SHP77 treated with DMSO at 0.1 percent for 48 hours (cell line): ENCODE results near the gene OCEL1.
A peak's percentile ranks its signal among the peaks of the same experiment; 100 is the strongest.

Experiments
- DNase-seq: peaks from one replicate; lab custom pipeline; 2025; lab: John Stamatoyannopoulos, UW

The OCEL1 gene

DNA sequence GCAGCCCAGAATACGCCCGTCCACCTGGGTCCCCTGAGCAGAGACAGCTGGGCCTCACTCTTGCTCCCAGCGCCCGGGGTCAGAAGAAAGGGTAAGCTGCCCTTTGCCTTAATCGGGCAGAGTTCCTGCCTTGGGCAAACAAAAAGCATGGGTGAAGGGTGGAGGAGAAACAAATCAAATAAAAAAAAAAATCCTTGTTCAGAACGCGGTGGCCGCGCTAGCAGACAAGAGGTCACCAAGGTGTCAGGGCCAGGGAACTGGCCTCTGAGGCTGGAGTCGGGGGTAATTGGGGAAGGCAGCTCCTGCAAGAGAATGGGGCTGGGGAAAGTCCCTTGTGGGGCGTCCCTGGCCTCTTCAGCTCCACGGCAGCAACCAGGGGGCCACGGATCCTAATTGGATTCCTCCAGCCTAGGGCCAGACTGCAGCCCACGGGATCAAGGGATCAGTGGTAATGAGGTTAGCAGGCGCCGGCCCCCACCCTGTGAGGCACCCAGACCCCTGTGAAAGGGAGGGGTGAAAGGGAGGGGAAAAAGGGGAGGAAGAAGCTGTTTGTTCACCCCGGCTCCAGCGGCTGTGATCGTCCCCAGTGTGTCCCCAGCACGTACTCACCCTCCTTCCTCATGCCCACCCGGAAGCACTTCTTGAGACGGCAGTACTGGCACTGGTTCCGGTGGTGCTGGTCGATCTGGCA, 14.2 kb downstream of the OCEL1 start:
- no peak for DNase-seq

DNA sequence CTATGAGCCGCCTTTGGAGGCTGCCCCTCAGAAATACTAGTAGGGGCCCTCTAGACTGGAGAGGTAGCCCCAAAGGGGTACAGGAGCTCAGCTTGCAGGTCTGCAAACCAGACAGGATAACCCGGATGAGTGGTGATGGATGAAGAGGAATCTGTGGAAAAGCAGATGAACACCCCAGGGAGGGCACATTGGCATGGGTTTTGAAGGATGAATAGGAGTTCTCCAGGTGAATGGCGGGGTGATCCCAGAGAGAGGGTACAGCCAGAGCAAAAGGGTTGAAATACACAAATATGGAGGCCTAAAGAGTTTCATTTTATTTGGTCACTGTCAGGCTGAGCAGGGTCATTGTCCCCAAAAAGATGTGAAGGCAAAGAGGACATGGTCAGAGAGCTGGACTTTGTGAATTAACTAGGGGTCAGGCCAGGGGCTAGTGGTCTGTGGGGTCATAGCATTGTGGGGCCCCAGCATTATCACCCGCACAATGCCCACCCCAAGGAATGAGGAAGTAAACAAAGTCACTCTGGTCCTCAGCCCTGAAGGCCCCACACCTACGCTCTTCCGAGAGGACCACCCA, 14.9 kb downstream of the OCEL1 start:
- DNase-seq, result no peak

DNA sequence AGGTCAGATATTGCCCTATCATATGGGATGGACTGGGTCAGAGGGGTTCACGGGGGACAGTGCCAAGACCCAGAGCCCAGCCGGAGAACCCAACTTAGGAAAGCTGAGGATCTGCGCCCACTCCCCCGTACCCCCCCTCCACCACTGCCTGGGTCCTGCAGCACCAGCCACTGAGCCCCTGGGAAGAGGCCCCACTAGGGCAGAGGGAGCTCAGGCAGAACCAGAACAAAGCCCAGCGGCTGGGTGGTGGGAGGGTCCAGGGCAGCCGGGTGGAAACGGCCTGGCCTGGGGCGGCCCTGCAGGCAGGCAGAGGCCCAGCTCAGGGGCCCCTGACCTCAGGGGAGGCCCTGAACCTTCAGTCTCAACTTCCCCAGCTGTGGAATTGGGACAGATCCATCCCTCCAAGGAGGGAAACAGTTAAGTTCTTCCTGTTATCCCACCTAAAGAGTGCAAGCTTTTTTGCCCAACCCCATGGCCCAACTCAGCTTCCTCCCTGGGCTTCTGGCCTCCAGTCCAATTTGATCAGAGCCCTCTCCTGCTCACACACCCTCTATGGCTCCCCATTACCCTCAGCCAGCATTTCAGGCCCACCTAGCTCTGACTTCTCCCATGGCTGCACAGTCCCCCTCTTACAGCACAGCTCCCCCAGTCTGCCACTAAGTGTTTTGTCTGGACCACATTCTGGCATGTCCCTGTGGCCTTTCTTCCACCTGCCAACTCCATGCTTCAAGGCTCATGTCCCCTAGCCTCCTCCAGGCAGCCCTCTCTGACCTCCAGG, 16.6 kb downstream of the OCEL1 start:
- no peak for DNase-seq

DNA sequence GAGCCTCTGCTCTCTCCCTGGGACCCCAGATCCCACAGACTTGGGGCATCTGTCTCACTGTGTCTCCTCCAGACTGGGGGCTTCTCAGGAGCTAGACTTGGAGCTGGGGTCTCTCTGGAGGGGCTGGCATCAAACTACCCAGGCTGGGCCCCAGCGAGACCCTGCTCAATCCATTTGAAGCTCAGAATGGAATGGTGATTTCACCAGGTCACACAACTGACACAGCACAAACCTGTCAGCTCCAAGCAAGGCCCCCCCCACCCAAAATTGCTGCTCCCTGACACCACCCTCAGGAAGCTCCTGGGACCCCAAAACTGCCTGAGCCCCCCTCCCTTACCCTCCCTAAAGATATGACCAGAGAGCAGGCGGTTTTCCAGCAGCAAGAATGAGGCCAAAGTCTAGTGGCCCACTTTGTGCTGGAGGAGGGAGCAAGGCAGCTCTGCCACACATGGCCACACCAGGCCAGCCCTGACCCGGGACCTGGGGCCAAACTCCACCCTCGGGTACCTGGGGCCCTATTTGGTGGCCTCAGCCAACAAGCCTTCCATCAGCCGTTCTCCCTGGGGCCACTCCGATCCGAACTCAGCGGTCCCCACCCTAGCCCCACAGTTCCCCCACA, 17.3 kb downstream of the OCEL1 start:
- no peak for DNase-seq

GRCh38 chr19:17243830-17244617, 18.0 kb downstream of the OCEL1 start:
- DNase-seq, result no peak

DNA sequence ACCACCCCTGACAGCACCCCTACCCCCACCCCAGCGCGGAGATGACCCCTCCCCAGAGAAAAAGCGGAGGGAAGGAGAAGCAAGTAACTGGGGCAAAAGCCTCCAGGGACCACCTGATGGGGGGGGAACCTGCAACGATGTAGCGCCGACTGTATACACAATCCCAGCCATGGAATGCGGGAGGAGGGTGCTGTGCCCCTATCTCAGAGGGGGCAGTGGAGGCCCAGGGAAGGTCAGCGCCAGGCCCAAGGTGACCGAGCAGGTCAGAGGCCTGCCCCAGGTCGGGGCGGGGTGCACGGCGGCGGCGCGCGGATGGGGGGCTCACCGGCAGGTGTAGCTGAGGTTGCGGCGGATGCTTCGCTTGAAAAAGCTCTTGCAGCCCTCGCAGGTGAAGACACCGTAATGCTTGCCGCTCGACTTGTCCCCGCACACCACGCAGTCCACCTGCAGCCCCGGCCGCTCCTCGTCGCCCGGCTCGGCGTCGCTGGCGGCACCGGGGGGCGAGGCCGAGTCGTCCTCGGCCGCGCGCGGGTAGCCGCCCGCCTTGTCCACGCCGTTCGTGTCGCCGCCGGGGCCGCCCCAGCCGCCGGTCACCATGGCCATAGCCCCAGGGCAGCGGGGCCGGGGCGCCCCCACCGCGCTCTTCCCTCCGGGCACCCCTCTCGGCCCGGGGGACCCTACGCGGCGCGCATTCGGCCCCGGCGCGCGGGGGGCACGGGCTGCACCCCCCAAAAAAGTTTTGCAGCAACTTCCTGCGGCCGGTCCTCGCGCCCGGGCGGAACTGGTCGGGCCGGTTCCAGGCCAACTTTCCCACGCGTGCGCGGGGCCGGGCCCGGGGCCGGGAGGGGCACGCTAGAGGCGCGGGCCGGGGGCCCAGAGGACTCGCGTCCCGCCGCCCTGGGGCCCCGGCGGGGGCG, 18.9 kb downstream of the OCEL1 start:
- DNase-seq, result no peak

DNA sequence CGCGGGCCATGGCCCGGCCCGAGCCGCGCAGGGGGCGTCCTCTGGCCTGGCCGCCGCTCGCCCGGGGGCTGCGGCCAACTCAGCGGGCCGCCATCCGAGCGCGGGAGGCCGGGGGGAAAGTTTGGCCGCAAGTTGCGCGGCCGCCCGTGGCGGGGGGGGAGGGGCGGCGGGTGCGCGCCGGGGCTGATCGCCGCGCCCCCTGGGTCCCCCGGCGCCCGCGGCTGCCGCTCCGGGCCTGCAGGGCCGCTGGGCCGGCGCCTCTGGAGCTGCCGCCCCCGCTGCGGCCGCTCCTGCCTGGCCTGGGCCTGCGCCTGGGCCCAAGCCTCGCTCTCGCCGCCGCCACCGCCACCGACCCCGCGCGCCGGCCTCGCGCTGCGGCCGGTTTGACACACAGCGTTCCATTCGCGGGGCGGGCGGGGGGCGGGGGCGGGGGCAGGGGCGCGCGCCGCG, 19.5 kb downstream of the OCEL1 start, which contains the start of gene NR2F6:
Gene NR2F6 (minus strand): TSS at position 385 of the 450 bp plus-strand sequence. CDS start 699 bp downstream, outside the sequence.
- DNase-seq, result no peak

- peak; percentile 18 for DNase-seq
Observed at GRCh38 chr19:17246681-17247425, 20.8 kb downstream of the OCEL1 start.

DNA sequence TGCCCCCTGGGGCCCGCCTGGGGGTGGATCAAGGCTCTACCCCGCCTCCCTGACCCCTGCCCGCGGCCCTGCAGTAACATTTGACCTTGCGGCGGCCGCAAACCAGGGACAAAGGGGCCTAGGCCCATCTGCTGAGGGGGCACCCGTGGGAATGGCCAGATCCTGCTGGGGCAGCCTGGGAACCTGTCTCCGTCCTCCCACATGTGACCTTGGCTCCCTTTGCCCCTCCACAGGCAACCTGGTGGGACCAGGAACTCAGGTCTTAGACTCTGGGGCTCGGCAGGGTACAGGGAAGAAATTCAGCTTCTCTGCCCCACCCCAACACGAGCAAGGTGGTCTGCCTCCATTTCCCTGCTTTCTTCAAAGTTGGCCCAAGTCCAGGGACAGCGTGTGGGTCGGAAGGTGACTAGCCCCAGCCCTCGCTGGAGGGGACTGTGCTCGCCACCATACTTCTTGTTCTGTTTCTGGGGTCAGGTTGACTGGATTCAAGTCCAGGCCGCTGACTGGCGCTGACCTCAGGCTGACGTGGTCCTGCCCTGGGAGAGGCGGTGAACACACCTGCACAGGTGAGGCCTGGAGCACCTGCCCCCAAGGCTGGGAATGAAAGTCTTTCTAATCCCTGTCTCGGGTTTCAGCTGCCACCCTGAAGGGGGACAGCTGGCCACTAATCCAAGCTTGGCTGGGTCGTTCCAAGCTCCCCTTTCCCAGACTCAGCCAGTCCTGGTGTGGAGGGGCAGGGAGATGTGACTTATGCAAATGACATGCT, 22.2 kb downstream of the OCEL1 start:
- DNase-seq, result no peak

- DNase-seq, result no peak
Observed at GRCh38 chr19:17249887-17250548, 24.0 kb downstream of the OCEL1 start.

- no peak for DNase-seq
Observed at GRCh38 chr19:17254636-17255035, 28.6 kb downstream of the OCEL1 start.

DNA sequence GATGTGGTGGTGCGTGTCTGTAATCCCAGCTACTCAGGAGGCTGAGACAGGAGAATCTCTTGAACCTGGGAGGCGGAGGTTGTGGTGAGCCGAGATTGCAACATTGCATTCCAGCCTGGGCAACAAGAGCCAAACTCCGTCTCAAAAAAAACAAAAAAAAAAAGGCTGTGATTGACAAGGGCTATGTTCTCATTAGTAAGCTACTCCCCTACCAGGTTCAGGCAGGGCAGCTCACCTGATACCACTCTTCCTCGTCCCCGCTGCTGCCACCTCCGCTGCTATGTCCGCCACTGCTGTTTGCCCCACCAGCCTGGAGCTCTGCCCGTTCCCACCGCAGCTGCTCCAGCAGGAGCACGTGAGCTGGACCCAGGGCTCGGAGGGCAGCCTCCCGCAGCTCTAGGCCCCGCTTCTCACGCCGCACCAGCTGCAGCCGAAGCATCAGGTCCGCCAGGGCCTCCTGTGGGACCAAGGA, 29.2 kb downstream of the OCEL1 start:
- no peak for DNase-seq

DNA sequence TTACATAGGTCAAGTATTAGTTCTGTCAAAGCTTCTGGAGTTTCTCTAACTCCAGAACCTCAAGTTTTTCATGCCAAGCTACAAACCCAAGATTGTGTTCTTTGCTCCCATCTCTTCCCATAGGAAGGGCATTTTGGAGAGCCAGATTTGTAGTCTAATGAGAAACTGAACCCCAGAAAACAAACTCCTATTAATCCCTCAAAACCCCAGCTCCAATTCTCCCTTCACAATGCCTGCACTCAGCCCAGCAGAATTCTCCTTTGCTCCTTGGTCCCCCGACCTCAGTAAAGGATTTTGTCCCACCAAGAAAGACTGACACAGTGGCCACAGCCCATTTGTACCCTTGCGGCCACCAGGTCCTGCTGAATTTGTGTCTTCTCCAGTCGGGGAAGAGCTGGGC, 30.1 kb downstream of the OCEL1 start:
- no peak for DNase-seq

- DNase-seq, result no peak
Observed at GRCh38 chr19:17259118-17259780, 33.2 kb downstream of the OCEL1 start.

GRCh38 chr19:17259934-17260333, 33.9 kb downstream of the OCEL1 start:
- DNase-seq, result no peak

DNA sequence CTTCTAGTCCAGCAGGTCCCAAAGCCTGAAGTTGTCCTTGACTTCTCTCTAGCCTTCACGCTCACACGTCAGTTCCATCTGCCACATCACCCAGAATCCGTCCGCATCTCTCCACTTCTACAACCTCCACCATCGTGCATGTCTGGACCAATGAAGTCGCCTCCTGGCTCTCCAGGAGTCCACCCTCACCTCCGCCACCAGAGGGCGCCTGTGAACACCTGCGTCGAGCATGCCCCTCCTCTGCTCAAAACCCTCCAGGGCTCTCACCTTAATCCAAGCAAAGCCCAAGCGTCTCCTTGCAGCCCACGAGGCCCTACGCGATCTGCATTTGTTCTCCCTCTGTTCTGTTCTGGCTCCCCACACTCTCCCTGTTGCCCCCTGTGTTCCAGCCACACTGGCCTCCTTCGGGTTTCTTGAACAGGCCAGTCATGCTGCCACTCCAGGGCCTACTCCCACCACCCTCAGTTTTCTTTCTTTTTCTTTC, 34.9 kb downstream of the OCEL1 start:
- DNase-seq, result peak; percentile 62

DNA sequence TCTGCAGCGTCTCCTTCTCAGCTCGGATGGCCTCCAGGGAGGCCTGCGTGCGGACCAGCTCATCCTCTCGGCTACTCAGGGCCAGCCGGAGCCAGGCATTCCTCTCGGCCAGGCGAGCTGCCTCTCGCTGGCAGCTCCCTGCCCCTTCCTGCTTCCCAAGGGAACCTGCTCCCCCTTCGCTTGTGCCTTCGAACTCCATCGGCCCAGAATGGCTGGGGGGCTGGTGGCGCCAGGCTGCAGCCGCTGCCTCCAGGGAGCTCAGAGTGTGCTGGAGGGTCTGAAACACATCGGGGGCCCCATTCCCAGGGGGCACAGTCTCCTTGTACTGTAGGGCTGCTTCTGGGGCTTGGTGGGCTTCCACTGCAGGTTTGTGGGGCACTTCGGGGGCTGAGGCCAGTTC, 36.5 kb downstream of the OCEL1 start:
- DNase-seq, result no peak
